Stimulated activated CD8-positive, alpha-beta memory T cell treated with anti-CD3 and anti-CD28 coated beads, Interleukin-12 subunit alpha, Interleukin-12 subunit beta, amount 100 ng/mL, for 1 hour (primary cell): Measurements from ENCODE around the gene CLHC1.
"Not testable (repeated sequence)": the region's sequence is repeated elsewhere in the genome, so short reads cannot be mapped to it uniquely, and the experiment has no call there.

ENCODE experiments used
- DNase-seq: peaks from one replicate; pipeline ENCODE4 v3.0.0-alpha.2; 2020; ENCODE audit warnings: low read depth

Gene CLHC1

GRCh38 chr2:55134316-55134706, 97.8 kb downstream of the CLHC1 start:
- DNase-seq = no peak

GRCh38 chr2:55133467-55134315, 98.4 kb downstream of the CLHC1 start:
- peak; percentile 20 for DNase-seq

GRCh38 chr2:55130849-55131248, 101.2 kb downstream of the CLHC1 start:
- no peak for DNase-seq

GRCh38 chr2:55126643-55127042, 105.5 kb downstream of the CLHC1 start:
- not testable (repeated sequence) for DNase-seq
